ENCODE measurements around the gene FCRL3.
A peak's percentile ranks its signal among the peaks of the same experiment; 100 is the strongest.
"Not testable (repeated sequence)": the region's sequence is repeated elsewhere in the genome, so short reads cannot be mapped to it uniquely, and the experiment has no call there.

Gene FCRL3, protein sequence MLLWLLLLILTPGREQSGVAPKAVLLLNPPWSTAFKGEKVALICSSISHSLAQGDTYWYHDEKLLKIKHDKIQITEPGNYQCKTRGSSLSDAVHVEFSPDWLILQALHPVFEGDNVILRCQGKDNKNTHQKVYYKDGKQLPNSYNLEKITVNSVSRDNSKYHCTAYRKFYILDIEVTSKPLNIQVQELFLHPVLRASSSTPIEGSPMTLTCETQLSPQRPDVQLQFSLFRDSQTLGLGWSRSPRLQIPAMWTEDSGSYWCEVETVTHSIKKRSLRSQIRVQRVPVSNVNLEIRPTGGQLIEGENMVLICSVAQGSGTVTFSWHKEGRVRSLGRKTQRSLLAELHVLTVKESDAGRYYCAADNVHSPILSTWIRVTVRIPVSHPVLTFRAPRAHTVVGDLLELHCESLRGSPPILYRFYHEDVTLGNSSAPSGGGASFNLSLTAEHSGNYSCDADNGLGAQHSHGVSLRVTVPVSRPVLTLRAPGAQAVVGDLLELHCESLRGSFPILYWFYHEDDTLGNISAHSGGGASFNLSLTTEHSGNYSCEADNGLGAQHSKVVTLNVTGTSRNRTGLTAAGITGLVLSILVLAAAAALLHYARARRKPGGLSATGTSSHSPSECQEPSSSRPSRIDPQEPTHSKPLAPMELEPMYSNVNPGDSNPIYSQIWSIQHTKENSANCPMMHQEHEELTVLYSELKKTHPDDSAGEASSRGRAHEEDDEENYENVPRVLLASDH

DNA sequence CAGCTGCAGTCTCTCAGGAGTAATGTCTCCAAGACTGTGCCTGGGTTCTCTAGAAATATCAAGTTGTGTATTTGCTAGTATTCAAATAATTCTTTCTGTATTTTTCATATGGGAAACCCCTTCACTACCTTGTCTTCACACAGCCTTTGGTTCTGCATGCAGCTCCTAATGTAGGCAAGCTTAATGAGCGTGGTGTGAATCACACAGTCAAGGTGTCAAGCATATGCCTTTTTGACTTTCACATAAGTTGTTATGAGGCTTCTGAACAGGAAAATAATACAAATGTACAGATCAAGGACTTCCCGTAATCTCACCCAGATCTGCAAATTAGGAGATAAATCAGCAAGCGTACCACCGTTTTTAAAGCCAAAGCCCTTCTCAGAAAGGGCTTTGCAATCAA lies at the start of gene FCRL3:
TSS of gene FCRL3 (minus strand) at position 38 of the 400 bp plus-strand sequence. CDS start 280 bp downstream, outside the sequence.
- DNase-seq (ENCODE audit: low spot score), result no peak

DNA sequence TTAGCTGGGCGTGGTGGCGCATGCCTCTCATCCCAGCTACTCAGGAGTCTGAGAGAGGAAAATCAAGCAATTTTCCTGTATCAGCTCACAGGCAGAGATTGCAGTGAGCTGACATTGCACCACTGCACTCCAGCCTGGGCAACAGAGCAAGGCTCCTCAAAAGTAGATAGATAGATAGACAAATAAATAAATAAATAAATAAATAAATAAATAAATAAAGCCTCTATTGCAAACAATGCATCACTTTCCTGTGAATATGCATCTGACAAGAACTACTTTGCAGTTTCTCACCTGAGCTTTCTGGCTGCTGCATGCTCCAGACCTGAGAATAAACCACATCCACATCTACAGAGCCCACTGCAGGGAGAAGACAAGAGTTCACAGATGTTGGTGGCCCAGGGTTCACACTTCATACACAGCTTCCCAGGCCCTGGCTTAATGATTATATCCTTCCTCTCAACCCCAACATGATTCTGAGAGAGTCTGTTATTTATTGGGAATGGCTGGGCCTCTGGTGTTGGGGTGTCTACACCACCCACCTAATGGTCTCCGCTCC lies 47.8 kb upstream of the FCRL3 start:
- no peak for DNase-seq (ENCODE audit: low spot score)

DNA sequence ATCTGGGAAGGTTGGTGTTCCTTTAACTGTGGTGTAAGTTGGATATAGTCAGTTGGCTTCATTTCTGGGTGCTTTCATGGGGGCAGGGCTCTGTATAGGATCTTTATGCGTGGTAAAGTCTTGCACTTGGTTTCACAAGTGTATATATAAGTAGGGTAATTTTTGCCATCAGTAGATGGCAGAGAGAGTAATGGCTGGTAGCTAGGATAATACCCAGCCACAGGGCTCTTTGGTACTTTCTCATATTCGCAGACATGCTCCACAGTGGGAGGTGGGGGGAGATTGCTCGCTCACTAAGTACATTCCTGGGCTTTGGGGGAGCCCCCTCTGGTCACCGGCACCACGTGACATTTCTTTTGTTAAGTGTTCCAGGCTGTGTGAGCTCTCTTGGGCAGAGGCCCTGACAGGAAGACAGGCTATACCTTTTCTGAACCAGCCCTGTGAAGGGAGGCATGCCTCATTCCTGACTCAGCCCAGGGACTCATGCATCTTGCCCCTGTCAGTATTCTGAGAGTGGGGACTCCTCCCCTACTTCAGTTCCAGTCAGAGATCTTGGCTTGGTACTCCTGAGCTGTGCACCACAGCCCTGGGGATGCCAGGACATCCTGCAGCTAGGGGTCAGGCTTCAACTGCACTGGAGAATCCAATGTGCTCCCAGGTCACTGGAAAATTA lies 38.8 kb upstream of the FCRL3 start:
- DNase-seq (ENCODE audit: low spot score), result no peak

DNA sequence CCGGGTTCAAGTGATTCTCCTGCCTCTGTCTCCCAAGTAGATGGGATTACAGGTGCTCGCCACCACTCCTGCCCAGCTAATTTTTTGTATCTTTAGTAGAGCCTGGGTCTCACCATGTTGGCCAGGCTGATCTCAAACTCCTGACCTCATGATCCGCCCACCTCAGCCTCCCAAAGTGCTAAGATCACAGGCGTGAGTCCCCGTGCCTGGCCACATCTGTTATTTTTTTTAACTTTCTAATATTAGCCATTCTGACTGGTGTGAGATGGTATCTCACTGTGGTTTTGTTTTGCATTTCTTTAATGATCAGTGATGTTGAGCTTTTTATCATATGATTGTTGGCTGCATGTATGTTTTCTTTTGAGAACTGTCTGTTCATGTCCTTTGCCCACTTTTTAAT lies 35.4 kb upstream of the FCRL3 start:
- DNase-seq (ENCODE audit: low spot score), result not testable (repeated sequence)

DNA sequence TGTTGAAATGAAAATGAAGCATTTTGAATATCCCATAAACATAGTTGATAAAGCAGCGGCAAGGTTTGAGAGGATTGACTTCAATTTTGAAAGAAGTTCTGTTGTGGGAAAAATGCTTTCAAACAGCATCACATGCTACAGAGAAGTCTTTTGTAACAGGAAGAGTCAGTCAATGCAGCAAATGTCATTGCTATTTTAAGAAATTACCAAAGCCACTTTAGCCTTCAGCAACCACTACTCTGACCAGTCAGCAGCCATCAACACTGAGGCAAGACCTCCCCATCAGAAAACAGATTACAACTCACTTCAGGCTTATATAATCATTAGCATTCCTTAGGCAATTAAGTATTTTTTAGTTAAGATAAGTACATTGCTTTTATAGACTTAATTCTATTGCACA lies 33.8 kb upstream of the FCRL3 start:
- DNase-seq (ENCODE audit: low spot score), result peak; percentile 19

DNA sequence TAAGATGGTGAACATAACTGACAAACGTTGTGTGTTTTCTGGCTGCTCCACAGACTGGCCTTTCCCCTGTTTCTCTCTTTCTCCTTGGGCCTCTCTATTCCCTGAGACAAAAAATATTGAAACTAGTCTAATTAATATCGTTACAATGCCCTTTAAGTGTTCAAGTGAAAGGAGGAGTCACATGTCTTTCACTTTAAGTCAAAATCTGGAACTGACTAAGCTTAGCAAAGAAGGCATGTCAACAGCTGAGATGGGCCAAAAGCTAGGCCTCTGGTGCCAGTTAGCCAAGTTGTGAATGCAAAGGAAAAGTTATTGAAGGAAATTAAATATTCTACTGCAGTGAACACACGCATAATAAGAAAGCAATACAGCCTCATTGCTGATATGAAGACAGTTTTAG lies 32.2 kb upstream of the FCRL3 start:
- DNase-seq (ENCODE audit: low spot score), result no peak

DNA sequence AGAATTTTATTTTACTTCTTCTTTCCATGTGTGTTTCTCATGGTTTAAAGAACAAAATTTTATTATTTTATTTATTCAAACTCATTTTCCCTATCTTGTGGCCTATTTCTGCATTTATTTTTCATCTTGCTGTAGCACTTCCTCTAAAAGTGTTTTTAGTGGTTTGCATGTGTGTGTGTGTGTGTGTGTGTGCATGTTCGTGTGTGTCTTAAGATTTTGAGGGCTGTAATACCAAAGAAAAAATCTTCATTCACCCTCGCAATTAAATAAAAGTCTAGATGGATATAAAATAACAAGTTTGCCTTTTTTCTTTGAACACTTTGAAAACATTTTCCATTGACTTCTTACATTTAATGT lies 24.6 kb upstream of the FCRL3 start:
- no peak for DNase-seq (ENCODE audit: low spot score)

DNA sequence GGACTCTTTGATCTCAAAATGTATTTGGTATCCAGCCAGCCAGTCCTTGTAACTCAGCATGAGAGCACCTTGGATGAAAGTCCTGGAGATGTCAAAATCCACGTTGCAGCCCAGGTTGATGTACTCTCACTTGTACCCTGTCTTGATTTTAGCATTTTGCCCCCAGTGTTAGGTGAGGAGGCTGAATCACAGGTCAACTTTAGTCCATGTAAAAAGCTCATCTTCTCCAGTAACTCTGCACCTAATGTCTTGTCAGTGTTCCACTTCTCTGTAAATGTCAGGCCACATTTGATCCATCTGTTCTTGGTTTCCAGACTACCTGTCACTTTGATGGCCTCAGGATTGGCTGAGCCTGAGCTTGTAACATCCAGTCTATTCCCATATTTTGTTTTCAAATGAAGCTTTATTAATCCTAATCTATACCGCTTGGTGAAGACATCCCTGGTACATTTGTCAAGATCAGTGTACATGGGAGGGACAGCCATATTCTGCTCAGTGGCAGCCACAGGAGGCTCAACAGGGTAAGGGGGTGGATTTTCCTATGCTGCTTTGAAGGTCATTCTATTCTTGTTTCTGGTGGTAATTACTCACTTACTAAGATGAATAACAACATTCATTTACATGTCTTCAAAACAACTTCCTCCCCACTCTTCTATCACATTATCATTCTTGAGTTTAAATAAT lies 24.1 kb upstream of the FCRL3 start:
- no peak for DNase-seq (ENCODE audit: low spot score)

DNA sequence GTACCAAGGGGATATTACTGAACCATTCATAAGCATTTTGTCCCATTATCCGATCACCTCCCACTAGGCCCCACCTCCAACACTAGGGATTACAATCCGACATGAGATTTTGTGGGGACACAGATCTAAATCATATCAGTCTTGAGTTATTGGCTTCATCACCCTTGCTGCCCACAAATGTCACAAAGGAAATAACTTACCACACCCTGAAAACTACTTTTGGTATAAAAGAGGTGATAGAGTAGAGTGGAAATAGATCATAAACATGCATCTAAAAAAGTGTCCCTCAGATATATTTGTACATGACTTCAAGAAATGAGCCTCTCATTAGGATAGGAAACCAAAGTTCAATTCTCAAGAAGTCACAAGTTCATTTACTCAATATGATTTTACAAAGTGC lies 22.6 kb upstream of the FCRL3 start:
- DNase-seq (ENCODE audit: low spot score), result no peak

DNA sequence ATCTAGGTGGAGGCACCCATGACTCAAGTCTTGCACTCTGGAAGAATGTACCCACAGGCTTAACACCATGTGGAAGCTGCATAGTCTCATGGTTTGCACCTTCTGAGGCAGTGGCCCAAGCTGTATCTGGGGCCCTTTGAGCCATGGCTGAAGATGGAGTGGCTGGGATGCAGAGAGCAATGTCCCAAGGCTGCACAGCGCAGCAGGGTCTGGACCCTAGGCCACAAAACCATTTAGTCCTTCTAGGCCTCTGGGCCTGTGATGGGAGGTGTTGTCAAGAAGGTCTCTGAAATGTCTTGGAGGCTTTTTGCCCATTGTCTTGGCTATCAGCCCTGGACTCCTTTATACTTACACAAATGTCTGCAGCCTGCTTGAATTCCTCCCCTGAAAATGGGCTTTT lies 21.4 kb upstream of the FCRL3 start:
- no peak for DNase-seq (ENCODE audit: low spot score)

DNA sequence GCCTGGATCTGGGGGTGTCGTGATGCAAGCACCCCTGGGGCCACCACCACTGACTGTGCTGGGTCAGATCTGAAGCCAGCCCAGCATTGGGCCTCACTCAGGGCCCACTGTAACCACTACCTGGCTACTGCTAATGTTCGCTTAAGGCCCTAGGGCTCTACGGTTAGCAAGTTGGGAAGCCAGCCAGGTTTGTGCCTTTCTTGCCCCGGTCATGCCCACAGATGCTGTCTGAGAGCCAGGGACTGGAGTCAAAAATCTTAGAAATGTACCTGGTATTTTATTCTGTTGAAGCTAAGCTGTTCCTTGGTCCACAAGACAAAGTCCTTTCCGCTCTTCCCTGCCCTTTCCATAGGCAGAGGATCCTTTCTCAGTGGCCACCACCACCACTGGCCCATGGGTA lies 15.2 kb upstream of the FCRL3 start:
- no peak for DNase-seq (ENCODE audit: low spot score)

DNA sequence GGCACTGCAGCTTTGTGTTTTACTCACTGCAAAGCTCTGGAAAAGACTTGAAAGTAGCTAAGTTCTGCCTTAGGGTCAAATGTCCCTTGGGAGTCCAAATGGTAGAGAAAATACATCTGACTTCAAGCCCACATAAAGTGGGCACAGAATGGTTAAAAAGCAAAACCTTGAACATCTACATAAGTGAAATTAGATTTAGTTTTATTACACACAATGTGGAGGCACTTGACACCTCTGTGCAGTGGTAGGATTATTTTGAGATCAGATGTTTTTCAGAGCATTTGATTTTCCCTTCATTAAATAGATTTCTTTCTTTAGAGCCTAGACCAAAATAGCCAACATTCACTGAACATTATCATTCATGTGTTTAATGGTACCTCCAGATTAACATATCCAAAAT lies 11.2 kb upstream of the FCRL3 start:
- DNase-seq (ENCODE audit: low spot score), result no peak

DNA sequence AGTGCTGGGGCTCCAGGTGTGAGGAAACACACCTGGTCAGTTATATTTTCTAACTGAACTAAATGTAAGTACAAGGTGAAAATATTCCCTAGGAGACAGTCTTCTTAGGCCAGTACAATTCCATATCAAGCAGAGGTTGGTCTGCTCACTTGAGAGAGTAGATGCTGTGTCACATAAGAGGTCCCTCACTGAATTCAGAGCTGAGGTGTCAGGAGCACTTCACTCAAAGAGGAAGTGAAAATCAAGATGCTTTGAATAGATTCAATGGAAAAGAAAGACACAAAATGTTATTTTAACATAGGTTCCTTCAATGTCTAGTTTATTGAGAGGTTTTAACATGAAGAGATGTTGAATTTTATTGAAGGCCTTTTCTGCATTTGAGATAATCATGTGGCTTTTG lies 4.3 kb upstream of the FCRL3 start:
- no peak for DNase-seq (ENCODE audit: low spot score)

DNA sequence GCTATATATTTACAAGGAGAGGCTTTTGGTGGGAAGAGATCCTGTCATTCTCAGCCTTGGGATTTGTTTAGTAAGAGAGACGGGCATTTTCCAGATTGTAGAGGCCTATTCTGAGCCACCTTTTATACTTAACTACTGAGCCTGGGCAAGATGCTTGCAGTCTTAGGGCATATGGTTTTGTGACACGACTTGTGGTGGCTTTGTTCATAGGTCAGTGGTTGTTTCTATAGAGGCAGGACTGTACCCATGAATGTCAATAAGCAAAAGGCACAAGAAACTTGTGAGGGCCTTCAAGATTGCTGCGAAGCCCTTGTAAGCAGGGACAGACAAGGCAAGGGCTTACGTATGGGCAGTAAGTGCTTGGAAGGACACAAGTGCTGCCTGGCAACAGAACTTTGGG lies 3.4 kb upstream of the FCRL3 start:
- no peak for DNase-seq (ENCODE audit: low spot score)

DNA sequence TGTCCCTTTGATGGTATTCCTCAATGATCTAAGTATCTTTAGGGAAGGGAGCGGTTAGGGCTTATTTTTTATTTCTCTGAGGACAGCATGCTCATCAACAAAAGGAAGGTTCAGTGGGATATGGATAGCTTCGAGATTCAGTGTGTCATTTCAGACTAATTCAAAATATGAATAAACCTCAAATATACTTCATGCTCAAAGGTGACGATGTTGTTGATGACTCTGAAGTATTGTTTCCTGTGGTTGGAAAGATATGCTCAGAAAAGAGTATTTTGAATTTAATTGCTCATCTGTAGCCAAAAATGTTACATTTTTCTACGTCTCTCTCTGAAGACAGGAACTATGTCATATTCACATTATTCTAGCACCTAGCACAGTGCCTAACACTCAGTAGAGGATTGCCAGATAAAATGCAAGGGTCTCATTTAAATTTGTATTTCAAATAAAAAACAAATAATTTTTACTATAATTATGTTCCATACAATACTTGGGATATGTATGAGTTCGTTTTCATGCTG lies 1.8 kb upstream of the FCRL3 start:
- DNase-seq (ENCODE audit: low spot score), result no peak

DNA sequence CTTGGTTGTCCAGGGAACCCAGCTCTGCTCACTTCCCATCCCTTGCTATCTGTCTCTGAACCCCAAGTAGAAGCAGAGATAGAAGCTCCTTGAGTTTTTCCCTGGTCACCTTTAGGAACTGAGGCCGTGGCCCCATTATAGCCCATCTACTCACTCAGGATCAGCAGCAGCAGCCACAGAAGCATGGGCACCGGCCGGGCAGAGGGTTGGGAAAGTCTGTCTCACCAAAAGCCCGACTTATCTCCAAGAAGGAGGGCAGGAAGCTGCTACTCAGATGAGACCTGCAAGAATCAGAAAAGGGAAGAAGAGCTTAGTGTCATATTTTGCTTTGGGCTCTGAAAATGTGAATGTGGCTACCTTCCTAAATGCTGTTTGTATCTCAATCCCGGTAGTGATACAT lies 264 bp downstream of the FCRL3 start:
- no peak for DNase-seq (ENCODE audit: low spot score)

DNA sequence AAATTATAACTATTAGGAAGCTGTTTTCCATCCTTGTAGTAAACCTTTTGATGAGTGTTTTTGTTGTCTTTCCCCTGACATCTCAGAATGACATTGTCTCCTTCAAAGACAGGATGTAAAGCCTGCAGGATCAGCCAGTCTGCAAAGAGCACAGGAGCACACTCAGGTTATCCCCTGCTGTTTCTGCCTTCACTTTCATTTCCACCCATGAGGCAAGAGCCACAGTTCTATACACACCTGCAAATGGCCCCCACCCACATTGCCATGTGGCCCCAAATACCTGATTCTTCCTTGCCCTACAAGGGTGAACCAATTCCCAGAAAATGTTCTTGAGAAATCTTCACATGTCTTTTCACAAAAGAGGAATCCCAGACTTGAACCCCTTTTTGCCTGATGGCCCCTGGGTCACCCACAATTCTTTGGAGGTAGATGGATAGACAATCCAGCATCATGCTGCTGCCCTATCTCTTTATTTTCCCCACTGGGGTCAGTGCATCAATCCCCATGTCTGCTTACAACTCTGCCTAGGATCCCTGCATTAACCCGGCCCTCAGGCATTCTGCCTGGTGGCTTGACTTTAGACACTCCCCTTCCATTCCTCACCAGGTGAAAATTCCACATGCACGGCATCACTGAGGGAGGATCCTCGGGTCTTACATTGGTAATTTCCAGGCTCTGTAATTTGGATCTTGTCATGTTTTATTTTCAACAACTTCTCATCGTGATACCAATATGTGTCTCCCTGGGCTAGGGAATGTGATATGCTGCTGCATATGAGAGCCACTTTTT lies 2.6 kb downstream of the FCRL3 start:
- no peak for DNase-seq (ENCODE audit: low spot score)

DNA sequence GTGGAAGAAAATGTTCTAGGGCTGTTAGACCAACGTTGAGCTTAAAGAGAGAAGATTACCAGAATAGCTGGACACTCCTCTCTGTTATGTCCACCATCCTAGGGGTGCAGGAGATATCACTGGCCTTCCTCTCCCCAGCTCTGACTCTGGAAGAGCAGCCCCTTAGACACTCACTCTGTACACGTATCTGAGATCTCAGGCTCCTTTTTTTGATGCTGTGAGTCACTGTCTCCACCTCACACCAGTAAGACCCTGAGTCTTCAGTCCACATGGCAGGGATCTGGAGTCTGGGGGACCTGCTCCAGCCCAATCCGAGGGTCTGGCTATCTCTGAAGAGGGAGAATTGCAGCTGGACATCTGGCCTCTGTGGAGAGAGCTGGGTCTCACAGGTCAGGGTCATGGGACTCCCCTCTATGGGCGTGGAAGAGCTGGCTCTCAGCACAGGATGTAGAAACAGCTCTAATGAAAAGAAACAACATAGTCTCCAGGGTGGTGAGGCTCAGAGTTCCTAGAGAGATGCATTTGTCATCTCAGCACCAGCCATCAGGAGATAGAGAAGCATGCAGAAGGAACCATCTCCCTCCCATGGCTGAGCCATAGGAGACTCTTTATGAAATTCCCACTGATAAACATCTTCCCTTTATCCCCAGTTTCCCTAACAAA lies 3.5 kb downstream of the FCRL3 start:
- no peak for DNase-seq (ENCODE audit: low spot score)

DNA sequence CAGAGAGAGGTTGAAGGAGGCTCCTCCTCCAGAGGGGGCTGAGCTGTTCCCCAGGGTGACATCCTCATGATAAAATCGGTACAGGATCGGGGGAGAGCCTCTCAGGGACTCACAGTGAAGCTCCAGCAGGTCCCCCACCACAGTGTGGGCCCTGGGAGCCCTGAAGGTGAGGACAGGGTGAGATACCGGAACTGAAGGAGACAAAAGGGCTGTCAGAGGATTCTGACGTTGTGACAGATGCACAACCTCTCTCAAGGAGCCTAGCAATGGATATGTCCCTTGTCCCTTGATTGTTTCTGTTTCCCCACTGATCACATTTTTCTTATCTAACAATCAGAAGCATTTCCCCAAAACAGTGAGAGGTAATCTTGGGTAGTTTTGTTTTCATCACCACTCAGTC lies 5.2 kb downstream of the FCRL3 start:
- DNase-seq (ENCODE audit: low spot score), result no peak

DNA sequence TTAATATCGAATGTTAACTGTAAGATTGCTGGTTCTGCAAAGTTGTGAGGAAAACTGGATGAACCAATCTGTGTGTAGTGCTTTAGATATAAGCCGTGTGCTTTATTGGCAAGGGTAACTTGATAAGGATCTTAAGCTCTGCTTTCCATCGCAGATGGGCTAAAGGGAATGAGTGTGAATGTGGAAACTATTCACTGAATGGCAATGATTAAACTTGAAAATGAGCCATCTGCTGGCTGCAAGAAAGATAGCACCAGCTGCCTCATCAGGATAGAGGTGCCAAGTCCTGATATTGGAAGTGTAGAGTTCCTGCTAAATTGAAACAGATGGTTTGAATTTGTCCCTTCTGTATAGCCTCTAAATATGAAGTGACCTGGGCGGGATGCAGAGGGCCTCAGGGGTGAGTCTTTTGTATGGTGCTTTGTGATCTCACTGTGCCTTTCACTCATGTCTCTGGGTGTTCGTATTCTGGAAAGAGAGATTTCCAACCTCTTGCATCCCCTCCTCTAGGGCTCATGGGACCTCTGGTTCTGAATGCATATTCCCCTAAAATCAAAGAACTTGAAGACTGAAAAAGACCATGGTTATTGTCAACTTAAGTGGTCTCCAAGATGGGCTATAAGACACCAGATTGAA lies 9.2 kb downstream of the FCRL3 start:
- peak; percentile 72 for DNase-seq (ENCODE audit: low spot score)
